Left kidney (tissue), 2 donors: ENCODE measurements around the gene KRT12. TPM values are rescaled to one million over a fixed set of nuclear protein-coding genes. Genes with fewer than 3 reads are reported as not detected.

Experiments
- DNase-seq: peaks from one replicate; pipeline ENCODE4 v3.0.0-alpha.2; 2013
- polyA plus RNA-seq: library from polyadenylated mRNA; unstranded; fragments of 120-200 nt; gene quantifications from one replicate; pipeline ENCODE4 v1.2.1, GENCODE V29; 2013; ENCODE audit not compliant: insufficient read length

The KRT12 gene
- polyA plus RNA-seq, 1 donor, result 0.37 TPM

GRCh38 chr17:40843242-40843641 lies 23.8 kb downstream of the KRT12 start:
- no peak for DNase-seq

GRCh38 chr17:40841246-40841645 lies 25.8 kb downstream of the KRT12 start:
- DNase-seq, result no peak

GRCh38 chr17:40839194-40839593 lies 27.8 kb downstream of the KRT12 start:
- DNase-seq, result no peak

GRCh38 chr17:40836020-40836419 lies 31.0 kb downstream of the KRT12 start:
- no peak for DNase-seq

GRCh38 chr17:40833882-40834281 lies 33.1 kb downstream of the KRT12 start:
- no peak for DNase-seq

GRCh38 chr17:40832840-40833239 lies 34.2 kb downstream of the KRT12 start:
- DNase-seq, result no peak

GRCh38 chr17:40830085-40830776 lies 36.8 kb downstream of the KRT12 start:
- DNase-seq, result no peak

GRCh38 chr17:40828454-40829044 lies 38.5 kb downstream of the KRT12 start:
- no peak for DNase-seq

- DNase-seq, result no peak
Observed at GRCh38 chr17:40827746-40828453, 39.1 kb downstream of the KRT12 start.

GRCh38 chr17:40825599-40825998 lies 41.4 kb downstream of the KRT12 start:
- DNase-seq, result peak; percentile 57

GRCh38 chr17:40824015-40824832 lies 42.8 kb downstream of the KRT12 start:
- DNase-seq, result no peak

GRCh38 chr17:40822132-40822812 lies 44.8 kb downstream of the KRT12 start, which contains the start of gene KRT10:
Gene KRT10 (minus strand): TSS chr17:40822614. CDS start chr17:40822585, 29 bp downstream.
- DNase-seq, result no peak

- DNase-seq, result no peak
Observed at GRCh38 chr17:40821536-40821935, 45.5 kb downstream of the KRT12 start.

GRCh38 chr17:40820228-40820838 lies 46.7 kb downstream of the KRT12 start:
- no peak for DNase-seq

- peak; percentile 32 for DNase-seq
Observed at GRCh38 chr17:40819528-40820125, 47.4 kb downstream of the KRT12 start.

GRCh38 chr17:40818733-40819527 lies 48.1 kb downstream of the KRT12 start:
- DNase-seq, result peak; percentile 85

- no peak for DNase-seq
Observed at GRCh38 chr17:40818343-40818732, 48.7 kb downstream of the KRT12 start.

- no peak for DNase-seq
Observed at GRCh38 chr17:40817103-40817682, 49.8 kb downstream of the KRT12 start.

- DNase-seq, result no peak
Observed at GRCh38 chr17:40816569-40816968, 50.5 kb downstream of the KRT12 start.

- no peak for DNase-seq
Observed at GRCh38 chr17:40815381-40815780, 51.6 kb downstream of the KRT12 start.
